Measurements from ENCODE around the gene NAT14.

DNA sequence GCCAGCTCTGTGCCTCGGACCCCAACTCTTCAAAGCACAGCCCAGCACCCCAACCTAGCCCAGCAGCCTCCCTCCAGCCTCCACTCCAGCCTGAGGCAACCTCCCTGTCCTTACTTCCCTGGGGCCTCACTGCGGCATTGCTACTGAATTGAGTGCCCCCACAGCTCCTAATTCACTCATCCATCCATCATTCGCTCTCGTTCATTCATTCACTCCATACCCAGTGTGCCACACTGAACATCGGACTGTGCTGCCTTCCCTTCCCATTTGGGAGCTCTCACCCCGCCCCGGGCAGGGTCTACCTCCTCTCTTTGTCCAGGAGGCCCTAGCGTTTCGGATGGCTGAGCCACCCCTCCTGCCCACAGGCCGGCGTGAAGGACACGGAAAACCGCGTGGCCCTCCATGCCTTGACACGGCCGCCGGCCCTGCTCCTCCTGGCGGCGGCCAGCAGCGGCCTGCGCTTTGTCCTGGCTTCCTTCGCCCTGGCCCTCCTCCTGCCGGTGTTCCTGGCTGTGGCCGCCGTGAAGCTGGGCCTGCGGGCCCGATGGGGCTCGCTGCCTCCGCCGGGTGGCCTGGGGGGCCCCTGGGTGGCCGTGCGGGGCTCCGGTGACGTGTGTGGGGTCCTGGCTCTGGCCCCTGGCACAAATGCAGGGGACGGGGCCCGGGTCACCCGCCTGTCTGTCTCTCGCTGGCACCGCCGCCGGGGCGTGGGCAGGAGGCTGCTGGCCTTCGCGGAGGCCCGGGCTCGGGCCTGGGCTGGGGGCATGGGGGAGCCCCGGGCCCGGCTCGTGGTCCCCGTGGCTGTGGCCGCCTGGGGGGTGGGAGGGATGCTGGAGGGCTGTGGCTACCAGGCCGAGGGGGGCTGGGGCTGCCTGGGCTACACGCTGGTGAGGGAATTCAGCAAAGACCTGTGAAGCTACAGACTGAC is 1.3 kb downstream of the NAT14 start:
- TF ChIP-seq TCF12 (IDR thresholded peaks at IDR 0.05; ENCODE audit: low read depth, low read length) (no peak), SP1 (IDR thresholded peaks at IDR 0.05; ENCODE audit: low read depth, low read length) (no peak)
